Fibroblast of skin of right biceps (primary cell): Measurements from ENCODE around the gene ZFYVE26.
"Not testable (repeated sequence)": the region's sequence is repeated elsewhere in the genome, so short reads cannot be mapped to it uniquely, and the experiment has no call there.

ENCODE experiments used
- DNase-seq: peaks from one replicate; pipeline ENCODE4 v3.0.0-alpha.2; 2013

ZFYVE26 gene

GRCh38 chr14:67749341-67750084 is 66.9 kb downstream of the ZFYVE26 start:
- no peak for DNase-seq

GRCh38 chr14:67748312-67748711 is 68.1 kb downstream of the ZFYVE26 start:
- no peak for DNase-seq

GRCh38 chr14:67746927-67747326 is 69.5 kb downstream of the ZFYVE26 start:
- DNase-seq = no peak

- DNase-seq = no peak
Observed at GRCh38 chr14:67744046-67744445, 72.3 kb downstream of the ZFYVE26 start.

GRCh38 chr14:67738740-67739504 is 77.5 kb downstream of the ZFYVE26 start:
- DNase-seq = peak; percentile 95

GRCh38 chr14:67736771-67737170 is 79.6 kb downstream of the ZFYVE26 start:
- DNase-seq = no peak

DNA sequence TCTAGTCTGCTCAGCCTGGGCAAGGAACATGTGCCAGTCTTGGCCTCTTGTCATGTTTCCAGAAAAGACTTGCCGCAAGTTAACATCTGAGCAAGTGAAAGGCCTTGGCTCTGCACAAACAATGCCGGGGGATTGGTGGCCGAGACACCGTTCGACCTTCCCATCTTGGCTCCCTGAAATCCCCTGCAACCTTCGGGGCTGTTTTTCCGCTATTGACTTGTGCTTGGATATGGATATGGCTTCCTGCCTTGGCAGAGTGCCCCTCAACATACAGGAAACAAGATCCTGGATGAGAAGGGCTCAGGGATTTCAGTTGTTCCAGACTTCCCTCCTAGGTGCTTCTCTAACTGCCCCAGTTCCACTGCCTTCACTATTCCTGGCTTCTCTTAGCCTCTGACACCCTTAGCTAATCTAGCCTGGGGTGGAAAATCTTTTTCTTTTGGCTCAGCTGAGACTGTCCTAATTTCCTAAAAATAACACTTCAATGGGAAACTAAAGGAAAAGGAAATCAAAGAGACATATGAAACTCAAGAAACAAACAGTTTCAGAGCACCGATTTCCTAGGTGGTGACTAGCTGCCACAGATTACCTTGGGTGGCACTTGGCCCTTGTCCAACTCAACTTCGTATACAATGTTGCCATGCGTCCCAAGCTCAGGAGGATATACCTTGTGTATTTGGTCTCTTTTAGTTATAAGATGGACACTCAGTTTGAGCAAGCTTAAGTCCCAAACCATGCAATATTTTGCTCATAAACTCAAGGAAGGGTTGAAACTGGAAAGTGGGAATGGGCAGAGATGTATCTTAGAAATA is 80.8 kb downstream of the ZFYVE26 start:
- no peak for DNase-seq

- DNase-seq = no peak
Observed at GRCh38 chr14:67734675-67735074, 81.7 kb downstream of the ZFYVE26 start.

GRCh38 chr14:67733616-67734015 is 82.8 kb downstream of the ZFYVE26 start:
- no peak for DNase-seq

DNA sequence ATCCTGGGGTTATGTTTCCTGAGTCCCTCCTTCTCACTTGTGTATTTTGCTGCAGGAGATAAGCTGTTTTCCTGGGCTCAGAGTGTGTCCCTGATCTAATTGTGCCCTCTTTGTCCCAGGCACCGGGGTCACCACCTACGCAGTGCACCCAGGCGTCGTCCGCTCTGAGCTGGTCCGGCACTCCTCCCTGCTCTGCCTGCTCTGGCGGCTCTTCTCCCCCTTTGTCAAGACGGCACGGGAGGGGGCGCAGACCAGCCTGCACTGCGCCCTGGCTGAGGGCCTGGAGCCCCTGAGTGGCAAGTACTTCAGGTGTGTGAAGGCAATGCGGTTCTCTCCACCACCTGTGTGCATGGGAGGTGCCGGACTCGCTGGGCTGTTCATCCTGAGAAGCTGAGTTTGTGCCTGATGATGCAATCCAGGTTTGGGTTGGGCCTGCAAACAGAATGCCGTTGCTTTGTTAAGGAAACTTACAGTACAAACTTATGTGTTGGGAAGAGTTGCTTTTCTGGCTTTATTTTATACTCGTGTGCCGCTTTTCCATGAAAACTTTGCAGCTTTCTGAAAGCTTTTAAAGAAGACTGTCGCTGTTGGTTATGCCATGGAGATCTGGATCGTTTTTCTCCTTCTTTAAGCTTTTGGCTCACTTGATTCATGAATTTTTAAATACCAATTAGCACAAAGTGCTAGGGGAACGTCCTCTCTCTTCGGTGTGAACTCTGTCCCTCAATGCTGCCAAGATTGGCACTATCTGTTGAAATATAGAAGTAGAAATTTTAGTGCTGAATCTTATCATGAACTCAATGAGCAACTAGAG is 87.1 kb downstream of the ZFYVE26 start:
- no peak for DNase-seq

DNA sequence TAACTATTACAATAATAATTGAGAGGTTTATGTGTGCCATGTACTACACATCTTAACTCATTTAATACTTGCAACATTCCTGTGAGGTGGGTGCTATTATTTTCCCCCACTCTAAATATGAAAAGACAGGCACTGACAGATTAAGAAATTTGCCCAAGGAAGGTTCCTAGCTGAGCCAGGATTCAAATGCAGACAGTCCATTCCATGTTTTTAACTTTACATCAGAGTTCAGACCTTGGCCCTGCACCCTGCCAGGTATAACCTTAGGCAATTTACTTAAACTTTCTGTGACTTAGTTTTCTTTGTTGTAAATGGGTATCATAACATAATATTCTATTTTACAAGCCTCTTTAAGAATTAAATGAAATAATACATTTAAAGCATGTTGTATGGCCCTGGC is 88.1 kb downstream of the ZFYVE26 start:
- no peak for DNase-seq

- DNase-seq = no peak
Observed at GRCh38 chr14:67727361-67727760, 89.0 kb downstream of the ZFYVE26 start.

- DNase-seq = no peak
Observed at GRCh38 chr14:67725171-67725570, 91.2 kb downstream of the ZFYVE26 start.

GRCh38 chr14:67722293-67722692 is 94.1 kb downstream of the ZFYVE26 start:
- DNase-seq = no peak

- DNase-seq = no peak
Observed at GRCh38 chr14:67721875-67722274, 94.5 kb downstream of the ZFYVE26 start.

- DNase-seq = no peak
Observed at GRCh38 chr14:67719866-67720265, 96.5 kb downstream of the ZFYVE26 start.

GRCh38 chr14:67719385-67719784 is 97.0 kb downstream of the ZFYVE26 start:
- not testable (repeated sequence) for DNase-seq

DNA sequence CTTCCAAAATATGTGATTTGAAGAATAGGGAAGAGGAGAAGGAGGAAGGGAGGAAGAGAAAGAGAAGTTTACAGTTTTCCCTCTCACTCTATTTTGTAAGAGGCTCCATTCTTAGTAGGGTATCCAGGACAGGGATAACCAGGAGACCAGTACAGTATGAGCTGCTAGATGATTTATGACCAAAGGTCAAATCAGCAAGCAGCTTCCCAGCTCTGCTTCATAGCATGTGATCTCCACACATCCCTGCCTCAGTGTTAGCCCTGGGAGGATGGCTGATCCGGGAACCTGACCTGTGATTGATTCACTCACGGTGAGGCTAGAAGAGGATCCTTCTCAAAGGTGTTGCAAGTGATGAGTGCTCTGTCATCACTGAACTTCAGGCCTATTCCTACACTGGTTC is 98.1 kb downstream of the ZFYVE26 start:
- DNase-seq = no peak

DNA sequence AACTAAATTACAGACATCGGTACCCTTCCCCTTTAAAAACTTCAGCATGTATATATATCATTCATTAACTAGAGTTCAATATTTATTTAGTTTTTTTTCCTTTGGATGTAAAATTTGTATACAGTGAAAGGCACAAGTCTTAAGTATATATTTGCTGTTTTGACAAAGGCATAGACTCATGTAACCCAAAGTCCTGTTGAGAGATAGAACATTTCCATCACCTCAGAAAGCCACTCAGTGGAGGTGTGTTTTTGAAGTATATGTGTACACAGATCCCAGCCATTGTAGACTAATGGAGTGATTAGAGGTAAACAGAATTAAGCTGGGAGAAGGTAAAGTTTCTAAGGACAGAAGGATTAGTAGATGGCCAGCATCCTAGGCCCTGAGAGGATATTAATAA is 99.3 kb downstream of the ZFYVE26 start:
- no peak for DNase-seq

DNA sequence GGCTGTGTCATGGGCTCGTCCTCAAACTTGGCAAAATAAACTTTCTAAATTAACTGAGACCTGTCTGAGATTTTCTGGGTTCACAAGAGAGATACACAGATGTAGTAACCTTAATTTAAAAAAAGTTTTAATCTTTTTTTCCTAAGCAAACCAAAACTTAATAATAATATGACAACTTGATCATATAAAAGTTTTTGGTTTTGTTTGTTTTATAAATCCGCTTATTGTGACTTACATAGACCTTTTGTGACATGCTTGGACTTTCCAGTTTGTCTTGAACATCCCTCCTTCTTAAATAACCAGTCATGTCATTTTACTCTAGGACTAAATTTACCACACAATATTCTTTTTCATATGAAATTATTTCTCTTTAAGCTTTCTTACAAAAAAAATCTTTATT is 106.2 kb downstream of the ZFYVE26 start:
- peak; percentile 10 for DNase-seq

DNA sequence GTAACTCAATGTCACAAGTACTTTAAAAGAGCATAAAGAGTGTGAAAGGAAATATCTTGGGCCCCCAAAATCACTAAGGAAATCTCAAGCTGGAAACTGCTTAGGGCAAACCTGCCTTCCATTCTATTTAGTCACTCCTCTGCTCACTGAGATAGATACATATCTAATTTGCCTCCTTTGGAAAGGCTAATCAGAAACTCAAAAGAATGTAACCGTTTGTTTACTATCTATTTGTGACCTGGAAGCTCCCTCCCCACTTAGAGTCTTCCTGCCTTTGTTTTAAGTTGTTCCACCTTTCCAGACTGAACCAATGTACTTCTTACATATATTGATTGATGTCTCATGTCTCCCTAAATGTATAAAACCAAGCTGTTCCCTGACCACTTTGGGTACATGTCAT is 106.6 kb downstream of the ZFYVE26 start:
- not testable (repeated sequence) for DNase-seq

DNA sequence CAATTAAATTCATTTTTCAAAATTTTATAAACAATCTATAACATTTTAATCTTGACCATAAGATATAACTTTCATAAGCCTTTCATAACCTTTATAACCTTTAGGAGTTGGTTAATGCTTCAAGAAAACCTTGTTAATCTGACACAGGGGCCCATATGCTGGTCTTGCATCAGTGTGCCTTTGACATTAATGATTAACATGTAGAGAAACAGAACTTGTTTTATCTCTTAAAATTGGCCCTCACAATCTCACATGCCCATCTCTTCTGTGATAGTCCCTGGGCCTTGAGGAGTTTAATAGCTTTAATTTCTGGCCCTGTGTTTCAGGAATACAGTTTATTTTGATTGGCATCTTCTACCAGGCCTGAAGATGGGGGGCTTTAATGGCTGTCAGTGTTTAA is 107.0 kb downstream of the ZFYVE26 start:
- not testable (repeated sequence) for DNase-seq

- DNase-seq = no peak
Observed at GRCh38 chr14:67705211-67705610, 111.2 kb downstream of the ZFYVE26 start.
